ENCODE measurements around the gene MAP2K1.

DNA sequence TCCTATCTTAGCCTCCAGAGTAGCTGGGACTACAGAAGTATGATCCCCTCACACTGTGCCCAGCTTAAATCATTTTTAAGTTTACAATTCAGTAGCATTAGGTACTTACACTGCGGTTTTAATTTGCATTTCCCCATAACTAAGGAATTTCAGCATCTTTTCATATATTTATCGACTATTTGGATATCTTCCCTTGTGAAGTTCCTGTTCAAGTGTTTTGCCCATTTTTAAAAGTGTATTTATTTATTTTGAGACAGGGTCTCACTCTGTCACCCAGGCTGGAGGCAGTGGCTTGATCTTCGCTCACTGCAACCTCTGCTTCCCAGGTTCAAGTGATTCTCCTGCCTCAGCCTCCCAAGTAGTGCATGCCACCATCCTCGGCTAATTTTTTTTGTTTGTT, 12.5 kb upstream of the MAP2K1 start:
- TF ChIP-seq GATA2 (IDR thresholded peaks at IDR 0.05; ENCODE audit: low read depth, low read length) (no peak), GATA3 (IDR thresholded peaks at IDR 0.05; ENCODE audit: low read depth, low read length) (no peak)
